Caco-2 (cell line): ENCODE measurements around the gene COPG1. TPM values are rescaled to one million over a fixed set of nuclear protein-coding genes. Genes with fewer than 3 reads are reported as not detected.

ENCODE experiments used
- BruUV-seq: library from RNA; stranded (reverse); fragments of 400-500 nt; replicated peaks from 2 replicates; lab custom pipeline; 2021; lab: Mats Ljungman, UMichigan
- CTCF ChIA-PET: fragments of 300-600 bp; sonication (Branson Sonifier 250); formaldehyde crosslinking; loops from one replicate; lab custom pipeline; 2022; ENCODE audit warnings: antibody characterized with exemption; lab: Charles Lee
- POLR2A ChIA-PET: fragments of 300-600 bp; sonication (Branson Sonifier 250); formaldehyde crosslinking; loops from one replicate; lab custom pipeline; 2022; ENCODE audit warnings: antibody characterized with exemption; lab: Charles Lee
- DNase-seq, 2 experiments: peaks; one replicate each; pipeline versions ENCODE4 v3.0.0 to v3.0.0-alpha.2; 2020 to 2022
- H3K27me3 ChIP-seq: replicated peaks from 2 replicates; pipeline ENCODE4 v1.6.0; 2011; ENCODE audit warnings: low read length; ENCODE audit not compliant: control insufficient read depth, insufficient read depth
- H3K36me3 ChIP-seq: 2 replicates; pipeline ENCODE4 v1.5.1; 2011; ENCODE audit warnings: low read length; ENCODE audit not compliant: control insufficient read depth, insufficient read depth
- H3K4me1 ChIP-seq: fragments of 250-450 bp; sonication (Bioruptor Pico); 2 replicates; pipeline ENCODE4 v1.5.1; 2020; ENCODE audit warnings: mild to moderate bottlenecking
- H3K4me3 ChIP-seq: 2 replicates; pipeline ENCODE4 v1.5.1; 2011; ENCODE audit warnings: low read depth, mild to moderate bottlenecking, control low read depth, low read length
- H3K9me3 ChIP-seq: fragments of 250-450 bp; sonication (Bioruptor Pico); 2 replicates; pipeline ENCODE4 v1.5.1; 2020; ENCODE audit warnings: mild to moderate bottlenecking, moderate library complexity
- H3K27ac Mint-ChIP-seq: one replicate; pipeline ENCODE4 v1.8.0; 2022; ENCODE audit warnings: mixed read lengths; ENCODE audit not compliant: unreplicated experiment
- H3K27me3 Mint-ChIP-seq: one replicate; pipeline ENCODE4 v1.8.0; 2022; ENCODE audit warnings: mixed read lengths; ENCODE audit not compliant: insufficient read depth, unreplicated experiment
- H3K36me3 Mint-ChIP-seq: one replicate; pipeline ENCODE4 v1.8.0; 2022; ENCODE audit warnings: mild to moderate bottlenecking, mixed read lengths; ENCODE audit not compliant: insufficient read depth, unreplicated experiment
- H3K4me1 Mint-ChIP-seq: one replicate; pipeline ENCODE4 v1.8.0; 2022; ENCODE audit warnings: low read depth, mixed read lengths; ENCODE audit not compliant: unreplicated experiment
- H3K4me3 Mint-ChIP-seq: one replicate; pipeline ENCODE4 v1.8.0; 2022; ENCODE audit warnings: mild to moderate bottlenecking, moderate library complexity, mixed read lengths; ENCODE audit not compliant: unreplicated experiment
- H3K9me3 Mint-ChIP-seq: one replicate; pipeline ENCODE4 v1.8.0; 2022; ENCODE audit warnings: mixed read lengths; ENCODE audit not compliant: unreplicated experiment
- intact Hi-C: fragments of 100-400 bp; cut with micrococcal nuclease; formaldehyde crosslinking; loops from one replicate; pipeline ENCODE4 v1.10.0; 2022; ENCODE audit not compliant: unreplicated experiment
- total RNA-seq: library from RNA; stranded (reverse); gene quantifications from 2 replicates; pipeline ENCODE4 v1.2.3, GENCODE V29; 2022
- TF ChIP-seq, protein P1 (sequence below), 2 experiments: fragments of 200-600 bp in 1 of 2; IDR thresholded peaks; 1 replicate in 1 of 2; 2 replicates in 1 of 2; pipeline versions ENCODE4 v1.5.1 to v1.8.0; 2011 to 2022; ENCODE audit warnings: antibody characterized with exemption in 1 of 2, control low read depth in 1 of 2, inconsistent platforms in 1 of 2, low read depth in 1 of 2, low read length in 1 of 2, mild to moderate bottlenecking in 1 of 2, moderate library complexity in 1 of 2; ENCODE audit not compliant: insufficient read depth in 1 of 2, severe bottlenecking in 1 of 2, unreplicated experiment in 1 of 2

COPG1 gene
- total RNA-seq, 1 experiment from 2014 or later, result 178 TPM

DNA sequence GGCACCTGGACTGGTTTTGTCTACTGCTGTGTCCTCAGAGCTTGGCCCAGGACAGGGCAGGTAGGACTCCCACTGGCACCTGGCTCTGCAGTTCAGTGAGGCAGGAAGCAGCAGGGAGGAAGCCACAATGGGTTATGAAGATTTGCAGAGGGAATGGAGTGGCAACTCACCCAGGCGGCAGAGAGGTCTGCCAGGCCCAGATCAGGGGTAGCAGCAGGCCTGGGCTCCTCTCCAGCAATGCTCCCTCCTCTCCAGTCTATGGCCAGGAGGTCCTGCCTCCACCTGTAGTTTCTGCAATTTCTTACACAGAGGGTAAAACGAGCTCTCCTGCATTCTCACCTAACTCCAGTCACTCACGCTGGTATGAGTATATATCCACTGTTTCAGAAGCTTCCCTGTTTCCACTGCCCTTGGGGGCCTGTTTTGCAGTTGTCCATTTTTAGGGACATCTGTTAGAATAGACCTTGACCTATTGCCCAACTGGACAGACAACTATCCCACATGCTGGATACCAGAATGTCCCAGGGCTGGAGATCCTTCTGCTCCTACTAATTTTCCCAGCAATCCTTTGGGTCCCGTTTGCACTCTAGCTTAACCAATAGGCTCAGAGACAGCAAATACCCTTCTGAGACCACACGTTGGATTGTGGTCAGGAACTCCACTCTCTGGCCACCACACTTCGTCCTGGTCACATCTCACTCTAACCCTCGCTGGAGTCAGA is 64.4 kb downstream of the COPG1 start:
- no peaks in the 10 kb centered on the region for H3K27me3 Mint-ChIP-seq

DNA sequence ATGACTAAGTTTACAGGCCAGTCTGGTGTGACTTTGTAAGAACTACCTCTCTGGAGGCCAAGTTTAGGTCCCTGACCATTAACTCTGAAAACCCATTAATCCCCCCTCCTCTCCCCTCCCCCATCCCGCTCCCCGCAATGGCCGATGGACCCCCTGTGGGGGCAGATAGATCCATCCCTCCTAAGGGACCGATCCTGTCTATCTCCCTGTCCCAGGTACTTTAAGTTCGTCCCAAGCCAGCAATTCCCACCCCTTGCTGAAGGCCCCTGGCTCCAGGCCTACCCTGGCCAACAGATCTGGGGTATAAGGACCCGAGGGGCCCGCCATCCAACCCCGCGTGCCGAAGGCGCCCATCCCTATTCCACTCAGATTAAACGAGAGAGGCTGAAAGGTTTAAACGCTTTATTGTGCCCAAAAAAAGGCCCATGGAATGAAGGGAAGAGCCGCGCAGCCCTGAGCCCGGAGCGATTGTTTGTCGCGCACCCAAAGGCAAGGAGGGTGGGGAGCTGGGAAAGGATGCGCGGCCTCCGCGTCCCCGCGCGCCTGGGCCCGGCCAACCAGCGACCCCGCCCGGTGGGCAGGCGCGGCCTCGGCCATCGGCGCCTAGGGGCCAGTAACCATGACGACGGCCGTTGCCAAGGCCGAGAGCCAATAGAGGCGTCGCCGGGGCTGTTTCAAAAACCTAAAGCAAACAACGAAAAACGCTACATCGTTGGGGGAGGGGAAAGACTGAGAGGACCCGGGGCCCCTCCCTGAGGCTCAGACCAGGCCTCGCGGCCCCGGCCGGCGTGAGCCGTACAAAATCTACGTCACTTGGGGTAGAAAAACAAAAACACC is 65.2 kb downstream of the COPG1 start:
- Mint-ChIP-seq H3K4me3 (peak overlapping the region; percentile 89), H3K4me1 (peaks cover 18% of the 10 kb centered on the region), H3K9me3 (no peaks in the 10 kb centered on the region), H3K36me3 (peaks cover 46% of the 10 kb centered on the region), H3K27ac (peak overlapping the region; percentile 66), H3K27me3 (no peaks in the 10 kb centered on the region)
- Histone ChIP-seq H3K4me1 (peaks cover 23% of the 10 kb centered on the region), H3K27me3 (no peaks in the 10 kb centered on the region), H3K4me3 (peak overlapping the region; percentile 96), H3K9me3 (no peaks in the 10 kb centered on the region), H3K36me3 (no peaks in the 10 kb centered on the region)
- BruUV-seq, result no TSS peak
- TF ChIP-seq, protein P1, sequence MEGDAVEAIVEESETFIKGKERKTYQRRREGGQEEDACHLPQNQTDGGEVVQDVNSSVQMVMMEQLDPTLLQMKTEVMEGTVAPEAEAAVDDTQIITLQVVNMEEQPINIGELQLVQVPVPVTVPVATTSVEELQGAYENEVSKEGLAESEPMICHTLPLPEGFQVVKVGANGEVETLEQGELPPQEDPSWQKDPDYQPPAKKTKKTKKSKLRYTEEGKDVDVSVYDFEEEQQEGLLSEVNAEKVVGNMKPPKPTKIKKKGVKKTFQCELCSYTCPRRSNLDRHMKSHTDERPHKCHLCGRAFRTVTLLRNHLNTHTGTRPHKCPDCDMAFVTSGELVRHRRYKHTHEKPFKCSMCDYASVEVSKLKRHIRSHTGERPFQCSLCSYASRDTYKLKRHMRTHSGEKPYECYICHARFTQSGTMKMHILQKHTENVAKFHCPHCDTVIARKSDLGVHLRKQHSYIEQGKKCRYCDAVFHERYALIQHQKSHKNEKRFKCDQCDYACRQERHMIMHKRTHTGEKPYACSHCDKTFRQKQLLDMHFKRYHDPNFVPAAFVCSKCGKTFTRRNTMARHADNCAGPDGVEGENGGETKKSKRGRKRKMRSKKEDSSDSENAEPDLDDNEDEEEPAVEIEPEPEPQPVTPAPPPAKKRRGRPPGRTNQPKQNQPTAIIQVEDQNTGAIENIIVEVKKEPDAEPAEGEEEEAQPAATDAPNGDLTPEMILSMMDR (IDR thresholded peaks at IDR 0.05; ENCODE audit: insufficient read depth in 1 of 2, low read depth in 1 of 2, low read length in 1 of 2, severe bottlenecking in 1 of 2, unreplicated experiment in 1 of 2), result no peak
- CTCF ChIA-PET, result interaction anchor here (1.1 kb wide), 1 partner anchor 153 kb away, joined by 3 read pairs; no protein-coding TSS in a partner anchor
- POLR2A ChIA-PET, result interaction anchor here (0.6 to 1.8 kb wide), 3 partner anchors 35 to 1204 kb away, joined by 3 to 17 read pairs (median 3); partner anchors contain the start of gene HMCES
- intact Hi-C loops, result loop anchor here (2.0 to 10.0 kb wide), 2 partner anchors 36 to 190 kb away; partner anchors contain the start of genes HMCES and RAB43
- peak; percentile 80 to 89 for DNase-seq

More for the DNA sequence above, 64.4 kb downstream of the COPG1 start:
- intact Hi-C loops, result loop anchor here (2.0 to 10.0 kb wide), 2 partner anchors 35 to 189 kb away; partner anchors contain the start of genes HMCES and RAB43
- Histone ChIP-seq H3K36me3 (no peaks in the 10 kb centered on the region), H3K9me3 (no peaks in the 10 kb centered on the region), H3K4me1 (peaks cover 24% of the 10 kb centered on the region), H3K27me3 (no peaks in the 10 kb centered on the region), H3K4me3 (peak overlapping the region; percentile 96; the same call in 1 of the 2 replicates)
- Mint-ChIP-seq H3K9me3 (no peaks in the 10 kb centered on the region), H3K4me3 (peak overlapping the region; percentile 89), H3K4me1 (peaks cover 18% of the 10 kb centered on the region), H3K27ac (peak overlapping the region; percentile 34), H3K36me3 (peaks cover 46% of the 10 kb centered on the region)
- DNase-seq, result peak in 1 of 2 experiments; percentile 41
- TF ChIP-seq, protein P1 (IDR thresholded peaks at IDR 0.05; ENCODE audit: insufficient read depth in 1 of 2, low read depth in 1 of 2, low read length in 1 of 2, severe bottlenecking in 1 of 2, unreplicated experiment in 1 of 2), result no peak
- ChIA-PET POLR2A (interaction anchor here (0.9 kb wide), 1 partner anchor 35 kb away, joined by 3 read pairs; no protein-coding TSS in a partner anchor), CTCF (no interaction called here)
- no TSS peak for BruUV-seq
